ENCODE measurements around the gene SYNGR1.
A peak's percentile ranks its signal among the peaks of the same experiment; 100 is the strongest.
"Not testable (repeated sequence)": the region's sequence is repeated elsewhere in the genome, so short reads cannot be mapped to it uniquely, and the experiment has no call there.

Gene SYNGR1

DNA sequence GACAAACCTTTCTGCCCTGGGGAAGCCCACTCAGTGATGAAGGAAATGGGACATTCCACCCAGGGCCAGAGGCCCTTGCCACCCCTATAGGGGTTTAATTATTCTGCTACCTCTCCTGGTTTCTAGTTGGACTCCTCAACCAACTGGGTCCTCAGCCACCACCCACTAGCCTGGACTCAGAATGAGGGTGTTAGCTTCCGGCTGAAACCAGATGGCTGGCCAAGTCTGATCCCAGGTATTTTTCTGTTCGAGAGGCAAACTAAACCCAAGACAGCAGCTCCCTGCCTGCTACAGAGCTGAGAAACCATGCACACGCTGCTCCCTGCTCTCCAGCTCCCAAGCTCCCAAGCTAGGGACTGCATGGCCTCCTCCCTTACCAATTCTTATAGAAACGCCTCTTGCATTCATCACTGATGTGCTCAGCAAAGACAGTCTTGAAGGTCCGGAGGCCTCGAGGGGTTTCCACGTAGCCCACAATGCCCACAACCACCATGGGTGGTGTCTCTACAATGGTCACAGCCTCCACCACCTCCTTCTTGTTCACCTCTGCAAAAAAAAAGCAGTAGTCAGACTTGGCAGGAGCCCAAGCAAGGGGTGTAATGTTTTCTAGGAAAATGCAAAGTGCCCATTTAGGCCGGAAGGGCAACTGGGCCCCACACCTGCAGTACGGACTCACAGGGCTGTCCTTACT, 32.6 kb upstream of the SYNGR1 start:
- no peak for DNase-seq

- DNase-seq: no peak
These were observed 31.9 kb upstream of the SYNGR1 start for GRCh38 chr22:39317775-39318506.

GRCh38 chr22:39318507-39319283, 31.1 kb upstream of the SYNGR1 start:
- no peak for DNase-seq

GRCh38 chr22:39319284-39320022, 30.3 kb upstream of the SYNGR1 start, which contains the start of gene RPL3:
TSS of gene RPL3 (minus strand) at chr22:39319623. CDS start at chr22:39319597, 26 bp downstream.
- DNase-seq: peak; percentile 98

GRCh38 chr22:39320616-39321029, 29.2 kb upstream of the SYNGR1 start:
- DNase-seq: not testable (repeated sequence)

DNA sequence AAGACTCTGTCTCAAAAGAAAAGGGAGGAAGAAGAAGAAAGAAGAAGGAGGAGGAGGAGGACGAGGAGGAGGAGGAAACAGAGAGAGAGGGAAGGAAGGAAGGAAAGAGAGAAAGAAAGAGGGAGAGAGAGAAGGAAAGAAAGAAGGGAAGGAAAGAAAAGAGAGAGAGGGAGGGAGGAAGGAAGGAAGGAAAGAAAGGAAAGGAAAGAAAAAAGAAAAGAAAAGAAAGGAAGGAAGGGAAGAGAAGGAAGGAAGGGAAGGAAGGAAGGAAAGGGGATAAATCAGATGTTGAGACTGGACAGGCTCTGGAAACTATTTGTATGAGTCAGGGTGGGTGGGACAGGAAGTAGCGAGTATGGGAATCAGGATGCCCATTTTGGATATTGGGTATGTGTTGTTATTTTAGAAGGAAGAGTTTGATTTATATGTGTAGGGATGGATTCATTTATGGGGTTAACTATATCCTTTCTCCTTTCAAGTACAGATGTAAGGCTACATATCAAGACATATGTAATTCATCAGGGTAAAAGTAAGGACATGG, 24.3 kb upstream of the SYNGR1 start:
- no peak for DNase-seq

- DNase-seq: no peak
These were observed 21.6 kb upstream of the SYNGR1 start for GRCh38 chr22:39327995-39328754.

- DNase-seq: not testable (repeated sequence)
These were observed 19.2 kb upstream of the SYNGR1 start for GRCh38 chr22:39330553-39330952.

DNA sequence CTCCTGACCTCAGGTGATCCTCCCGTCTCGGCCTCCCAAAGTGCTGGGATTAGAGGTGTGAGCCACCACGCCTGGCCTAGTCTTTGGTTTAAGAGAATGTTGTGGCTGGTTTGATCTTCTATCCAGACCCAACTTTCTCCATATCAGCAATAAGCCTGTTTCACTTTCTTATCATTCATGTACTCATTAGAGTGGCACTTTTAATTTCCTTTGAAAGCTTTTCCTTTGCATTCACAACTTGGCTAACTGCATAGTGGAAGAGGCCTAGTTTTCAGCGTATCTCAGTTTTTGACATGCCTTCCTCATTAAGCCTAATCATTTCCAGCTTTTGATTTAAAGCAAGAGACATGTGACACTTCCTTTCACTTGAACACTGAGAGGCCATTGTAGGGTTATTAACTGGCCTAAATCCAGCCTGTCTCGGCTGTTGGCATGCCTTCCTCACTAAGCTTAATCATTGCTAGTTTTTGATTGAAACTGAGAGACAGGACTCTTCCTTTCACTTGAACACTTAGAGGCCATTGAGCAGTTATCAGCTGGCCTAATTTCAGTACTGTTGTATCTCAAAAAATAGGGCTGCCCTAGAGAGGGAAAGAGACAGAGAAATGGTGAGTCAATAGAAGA, 17.2 kb upstream of the SYNGR1 start:
- DNase-seq: no peak

DNA sequence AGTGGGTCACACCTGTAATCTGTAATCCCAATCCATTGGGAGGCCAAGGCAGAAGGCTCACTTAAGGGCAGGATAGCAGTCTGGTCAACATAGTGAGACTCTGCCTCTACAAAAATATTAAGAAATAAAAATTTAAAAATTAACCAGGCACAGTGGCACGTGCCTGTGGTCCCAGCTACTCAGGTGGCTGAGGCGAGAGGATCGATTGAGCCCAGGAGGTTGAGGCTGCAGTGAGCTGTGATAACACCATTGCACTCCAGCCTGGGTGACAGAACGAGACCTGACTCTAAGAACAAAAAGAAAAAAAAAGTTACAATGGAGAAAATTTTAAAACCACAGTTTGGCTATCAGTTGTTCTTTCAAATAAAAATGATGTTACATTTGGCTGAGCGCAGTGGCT, 13.4 kb upstream of the SYNGR1 start:
- DNase-seq: no peak

DNA sequence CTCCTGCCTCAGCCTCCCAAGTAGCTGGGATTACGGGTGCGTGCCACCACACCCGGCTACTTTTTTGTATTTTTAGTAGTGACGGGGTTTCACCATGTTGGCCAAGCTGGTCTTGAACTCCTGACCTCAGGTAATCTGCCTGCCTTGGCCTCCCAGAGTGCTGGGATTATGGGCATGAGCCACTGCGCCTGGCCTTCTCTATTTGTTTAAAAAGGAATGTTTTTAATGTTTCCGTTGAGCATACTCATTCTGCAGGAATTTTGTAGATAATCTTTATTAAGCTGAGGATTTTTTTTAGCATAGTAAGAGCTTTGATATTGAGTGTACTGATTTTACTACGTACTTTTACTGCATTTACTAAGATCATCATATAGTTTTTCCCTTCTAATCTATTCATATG, 10.0 kb upstream of the SYNGR1 start:
- DNase-seq: not testable (repeated sequence)

- no peak for DNase-seq
These were observed 8.6 kb upstream of the SYNGR1 start for GRCh38 chr22:39341179-39341578.

DNA sequence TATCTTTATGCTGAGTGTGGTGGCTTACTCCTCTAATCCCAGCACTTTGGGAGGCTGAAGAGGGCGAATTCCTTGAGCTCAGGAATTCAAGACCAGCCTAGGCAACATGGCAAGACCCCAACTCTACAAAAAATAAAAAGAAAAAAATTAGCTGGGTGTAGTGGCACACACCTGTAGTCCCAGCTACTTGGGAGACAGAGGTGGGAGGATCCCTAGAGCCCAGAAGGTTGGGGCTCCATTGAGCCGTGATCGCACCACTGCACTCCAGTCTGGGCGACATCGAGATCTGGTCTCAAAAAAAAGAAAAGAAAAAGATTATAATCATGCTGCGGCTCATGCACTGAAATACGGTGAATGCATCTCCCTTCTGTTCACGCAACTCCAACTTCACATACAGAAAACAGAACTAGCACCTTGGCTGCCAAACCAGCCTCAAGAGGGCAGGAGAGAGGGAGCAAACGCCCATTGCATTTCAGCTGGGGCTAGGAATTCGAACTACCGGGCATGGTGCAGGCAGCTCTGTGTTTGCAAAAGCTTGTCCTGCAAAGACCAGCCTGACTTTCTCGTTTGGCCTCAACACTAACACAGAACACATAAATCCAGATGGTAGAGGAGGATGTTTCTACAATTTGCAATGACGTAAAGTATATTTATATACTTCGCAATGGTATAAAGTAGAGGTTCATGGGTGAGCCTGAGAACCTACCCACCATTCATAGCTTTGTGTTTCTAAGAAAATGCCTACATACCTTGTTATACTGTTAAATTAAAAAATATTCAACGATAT, 6.3 kb upstream of the SYNGR1 start:
- peak; percentile 72 for DNase-seq

- DNase-seq: no peak
These were observed 5.8 kb upstream of the SYNGR1 start for GRCh38 chr22:39344046-39344390.

GRCh38 chr22:39345231-39345630, 4.6 kb upstream of the SYNGR1 start:
- DNase-seq: no peak

DNA sequence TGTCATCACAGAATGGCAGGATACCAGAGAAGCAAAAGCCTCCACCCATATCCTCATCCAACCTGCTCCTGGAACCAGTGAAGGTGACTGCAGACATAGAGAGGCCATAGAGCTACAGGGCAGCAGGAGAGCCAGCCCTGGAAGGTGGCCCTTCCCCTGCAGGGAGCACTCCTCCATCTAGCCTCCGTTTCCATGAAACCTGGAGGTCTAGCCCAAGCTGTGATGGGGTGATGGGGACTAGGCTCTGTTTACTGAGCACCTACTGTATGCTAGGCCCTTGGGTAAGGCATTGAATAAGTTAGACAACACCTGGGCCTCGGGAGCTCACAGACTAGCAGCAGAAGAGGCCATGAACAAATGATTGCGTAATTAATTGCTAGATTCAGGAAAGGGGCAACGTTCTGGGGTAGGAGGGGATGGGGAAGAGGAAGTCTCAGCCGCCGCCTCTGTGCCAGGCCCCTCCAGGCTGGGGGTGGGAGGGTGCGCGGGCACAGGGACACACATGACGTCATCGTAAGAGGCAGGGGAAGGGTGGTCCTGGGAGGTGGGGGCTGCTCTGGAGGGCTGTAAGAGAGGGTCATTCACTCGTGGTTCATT, 784 bp upstream of the SYNGR1 start:
- peak; percentile 12 for DNase-seq

DNA sequence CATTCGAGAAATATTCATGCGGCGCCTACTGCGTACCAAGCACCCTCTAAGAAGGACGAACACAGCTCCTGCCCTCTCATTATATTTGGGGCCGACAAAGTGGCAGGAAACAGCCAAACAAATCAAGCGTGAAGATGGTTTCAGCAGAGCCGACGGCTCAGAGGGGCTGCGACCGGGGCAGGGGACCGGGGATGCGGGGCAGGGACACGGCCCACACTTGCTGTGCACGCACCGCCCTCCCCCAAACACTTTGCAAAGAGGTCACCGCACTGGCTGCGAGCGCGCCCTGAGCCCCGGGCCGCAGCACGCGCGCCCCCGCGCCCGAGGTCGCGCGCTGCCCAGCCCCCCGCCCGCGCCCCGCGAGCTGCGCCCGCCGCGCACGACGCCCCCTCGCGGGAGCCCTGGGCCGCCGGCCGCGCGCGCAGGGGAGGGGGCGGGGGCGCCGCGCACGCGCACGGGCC, 255 bp upstream of the SYNGR1 start:
- DNase-seq: peak; percentile 35

GRCh38 chr22:39350757-39351688, 1.2 kb downstream of the SYNGR1 start:
- no peak for DNase-seq

GRCh38 chr22:39351689-39352214, 2.0 kb downstream of the SYNGR1 start:
- no peak for DNase-seq

Data from CD4-positive, alpha-beta T cell treated with Interleukin-17A for 4 hours (primary cell).